Central memory CD4-positive, alpha-beta T cell (primary cell): ENCODE measurements around the gene PRKCG.

Experiments used
- DNase-seq: peaks from one replicate; pipeline ENCODE4 v3.0.0; 2022

PRKCG gene

GRCh38 chr19:53898636-53899341 lies 16.8 kb downstream of the PRKCG start:
- DNase-seq: no peak

GRCh38 chr19:53900191-53900860 lies 18.3 kb downstream of the PRKCG start:
- no peak for DNase-seq

- DNase-seq: peak; percentile 47
Observed at GRCh38 chr19:53903055-53903680, 21.2 kb downstream of the PRKCG start.

GRCh38 chr19:53904909-53905308 lies 22.9 kb downstream of the PRKCG start:
- no peak for DNase-seq

GRCh38 chr19:53905787-53906186 lies 23.8 kb downstream of the PRKCG start:
- DNase-seq: no peak

- peak; percentile 48 for DNase-seq
Observed at GRCh38 chr19:53906211-53907192, 24.5 kb downstream of the PRKCG start.

GRCh38 chr19:53907193-53907581 lies 25.2 kb downstream of the PRKCG start:
- DNase-seq: no peak

GRCh38 chr19:53907690-53908089 lies 25.7 kb downstream of the PRKCG start:
- DNase-seq: no peak

GRCh38 chr19:53908106-53908934 lies 26.3 kb downstream of the PRKCG start:
- peak; percentile 20 for DNase-seq

GRCh38 chr19:53908935-53909415 lies 27.0 kb downstream of the PRKCG start, which contains the start of gene CACNG7:
Gene CACNG7, plus strand, starts transcription at chr19:53909278. Its CDS starts 3,554 bp downstream, at chr19:53912832.
- no peak for DNase-seq

- DNase-seq: no peak
Observed at GRCh38 chr19:53909471-53910169, 27.6 kb downstream of the PRKCG start.

- no peak for DNase-seq
Observed at GRCh38 chr19:53910170-53910518, 28.1 kb downstream of the PRKCG start.

- no peak for DNase-seq
Observed at GRCh38 chr19:53912653-53913052, 30.7 kb downstream of the PRKCG start.

GRCh38 chr19:53915000-53915399 lies 33.0 kb downstream of the PRKCG start:
- DNase-seq: no peak

GRCh38 chr19:53916004-53916403 lies 34.0 kb downstream of the PRKCG start:
- no peak for DNase-seq

- DNase-seq: no peak
Observed at GRCh38 chr19:53917356-53917755, 35.4 kb downstream of the PRKCG start.

GRCh38 chr19:53927739-53928138 lies 45.7 kb downstream of the PRKCG start:
- DNase-seq: no peak

- no peak for DNase-seq
Observed at GRCh38 chr19:53936029-53936428, 54.0 kb downstream of the PRKCG start.

- DNase-seq: no peak
Observed at GRCh38 chr19:53942001-53942786, 60.2 kb downstream of the PRKCG start.

GRCh38 chr19:53944416-53944815 lies 62.4 kb downstream of the PRKCG start:
- no peak for DNase-seq
